BJ (cell line): ENCODE measurements around the gene MRPS12. TPM values are rescaled to one million over a fixed set of nuclear protein-coding genes. Genes with fewer than 3 reads are reported as not detected.
A peak's percentile ranks its signal among the peaks of the same experiment; 100 is the strongest.
"Not testable (repeated sequence)": the region's sequence is repeated elsewhere in the genome, so short reads cannot be mapped to it uniquely, and the experiment has no call there.

Source experiments
- CTCF ChIA-PET: fragments of 350-600 bp; formaldehyde crosslinking; extraction: SDS; loops from one replicate; lab custom pipeline; 2021; ENCODE audit warnings: antibody characterized with exemption, inconsistent platforms; lab: Yijun Ruan, JAX
- POLR2A ChIA-PET: fragments of 300-600 bp; sonication (Branson Sonifier 250); formaldehyde crosslinking; extraction: SDS; loops from one replicate; lab custom pipeline; 2021; ENCODE audit warnings: antibody characterized with exemption; lab: Charles Lee
- DNase-seq: peaks from one replicate; pipeline ENCODE4 v3.0.0-alpha.2; 2011; ENCODE audit warnings: low read depth
- H3K27me3 ChIP-seq: 2 replicates; pipeline ENCODE4 v1.6.0; 2011; ENCODE audit warnings: low read length; ENCODE audit not compliant: control insufficient read depth, insufficient read depth
- H3K36me3 ChIP-seq: 2 replicates; pipeline ENCODE4 v1.5.1; 2011; ENCODE audit warnings: low read length; ENCODE audit not compliant: control insufficient read depth, insufficient read depth
- H3K4me3 ChIP-seq: 2 replicates; pipeline ENCODE4 v1.5.1; 2011; ENCODE audit warnings: low read depth, mild to moderate bottlenecking, control low read depth, low read length
- CTCF ChIP-seq: IDR thresholded peaks from 2 replicates; pipeline ENCODE4 v1.5.1; 2011; ENCODE audit warnings: low read depth, mild to moderate bottlenecking, control low read depth, inconsistent platforms, low read length, moderate library complexity; ENCODE audit not compliant: insufficient read depth
- polyA plus RNA-seq: library from polyadenylated mRNA; depleted of rRNA; stranded (reverse); fragments of >200 nt; gene quantifications from 2 replicates; pipeline ENCODE4 v1.2.3, GENCODE V29; 2011

Gene MRPS12
- polyA plus RNA-seq, 1 experiment: 49.3 TPM

GRCh38 chr19:38932425-38933179 lies 1.9 kb downstream of the MRPS12 start:
- CTCF ChIA-PET: interaction anchor here (0.6 to 3.3 kb wide), 7 partner anchors 11 to 417 kb away, joined by 3 to 16 read pairs (median 4); no protein-coding TSS in a partner anchor
- Histone ChIP-seq H3K4me3 (no peak overlapping the region), H3K36me3 (peaks cover 5% of the 10 kb centered on the region), H3K27me3 (no peaks in the 10 kb centered on the region)
- peak; percentile 47 for TF ChIP-seq CTCF
- POLR2A ChIA-PET: interaction anchor here (0.6 kb wide), 1 partner anchor 83 kb away, joined by 3 read pairs; no protein-coding TSS in a partner anchor
- DNase-seq: no peak

- Histone ChIP-seq H3K4me3 (no peak overlapping the region), H3K36me3 (peaks cover 5% of the 10 kb centered on the region), H3K27me3 (no peaks in the 10 kb centered on the region)
- ChIA-PET POLR2A (no interaction called here), CTCF (interaction anchor here (0.6 to 2.3 kb wide), 6 partner anchors 10 to 1767 kb away, joined by 3 to 10 read pairs (median 4); no protein-coding TSS in a partner anchor)
- no peak for DNase-seq
- TF ChIP-seq CTCF: no peak
Observed at GRCh38 chr19:38933544-38933943, 2.8 kb downstream of the MRPS12 start.

- POLR2A ChIA-PET: no interaction called here
- no peak for DNase-seq
Observed at GRCh38 chr19:38939957-38940356, 9.2 kb downstream of the MRPS12 start.

GRCh38 chr19:38941466-38941865 lies 10.7 kb downstream of the MRPS12 start:
- H3K36me3 ChIP-seq, CTCF ChIA-PET, H3K27me3 ChIP-seq, POLR2A ChIA-PET, DNase-seq, H3K4me3 ChIP-seq: not testable (repeated sequence)

More at GRCh38 chr19:38939957-38940356, 9.2 kb downstream of the MRPS12 start:
- CTCF ChIA-PET: interaction anchor here (2.2 kb wide), 1 partner anchor 9 kb away, joined by 11 read pairs; the partner anchor contains the start of genes MRPS12 and SARS2
- Histone ChIP-seq H3K4me3 (no peak overlapping the region), H3K36me3 (0 out of 2 replicates have a peak, but pooled peaks cover under 1% of the 10 kb centered on the region), H3K27me3 (no peaks in the 10 kb centered on the region)
- TF ChIP-seq CTCF: no peak

- Histone ChIP-seq H3K4me3 (no peak overlapping the region), H3K27me3 (no peaks in the 10 kb centered on the region), H3K36me3 (peaks cover 5% of the 10 kb centered on the region)
- ChIA-PET CTCF (interaction anchor here (1.0 kb wide), 1 partner anchor 11 kb away, joined by 4 read pairs; the partner anchor contains the start of genes MRPS12 and SARS2), POLR2A (no interaction called here)
- no peak for TF ChIP-seq CTCF
- no peak for DNase-seq
Observed at GRCh38 chr19:38941979-38942378, 11.2 kb downstream of the MRPS12 start.
